Limb (tissue), 2 donors: ENCODE data around the gene PPHLN1.

Experiments
- DNase-seq, 2 donors: peaks; one replicate each; pipeline ENCODE4 v3.0.0-alpha.2; 2016; ENCODE audit errors: extremely low spot score in 2 of 2

PPHLN1 gene

DNA sequence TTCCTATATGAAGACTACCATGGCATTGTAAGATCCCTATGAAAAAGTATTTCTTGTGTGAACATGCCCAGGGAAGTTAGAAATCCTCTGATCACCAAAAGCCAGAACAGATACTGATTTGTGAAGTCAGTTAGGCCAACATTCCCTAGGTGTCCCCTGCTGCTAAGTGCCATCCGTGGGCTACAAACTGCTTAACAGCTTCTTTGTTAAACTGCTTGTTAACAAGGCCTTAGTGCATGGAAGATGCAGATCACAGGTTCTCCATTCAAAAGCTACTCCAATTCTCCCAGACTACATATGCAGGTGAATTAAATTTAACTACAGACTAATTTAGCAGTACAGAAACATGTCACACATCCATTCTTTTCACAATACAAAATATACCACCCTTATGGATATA is 155.4 kb downstream of the PPHLN1 start:
- no peak for DNase-seq

DNA sequence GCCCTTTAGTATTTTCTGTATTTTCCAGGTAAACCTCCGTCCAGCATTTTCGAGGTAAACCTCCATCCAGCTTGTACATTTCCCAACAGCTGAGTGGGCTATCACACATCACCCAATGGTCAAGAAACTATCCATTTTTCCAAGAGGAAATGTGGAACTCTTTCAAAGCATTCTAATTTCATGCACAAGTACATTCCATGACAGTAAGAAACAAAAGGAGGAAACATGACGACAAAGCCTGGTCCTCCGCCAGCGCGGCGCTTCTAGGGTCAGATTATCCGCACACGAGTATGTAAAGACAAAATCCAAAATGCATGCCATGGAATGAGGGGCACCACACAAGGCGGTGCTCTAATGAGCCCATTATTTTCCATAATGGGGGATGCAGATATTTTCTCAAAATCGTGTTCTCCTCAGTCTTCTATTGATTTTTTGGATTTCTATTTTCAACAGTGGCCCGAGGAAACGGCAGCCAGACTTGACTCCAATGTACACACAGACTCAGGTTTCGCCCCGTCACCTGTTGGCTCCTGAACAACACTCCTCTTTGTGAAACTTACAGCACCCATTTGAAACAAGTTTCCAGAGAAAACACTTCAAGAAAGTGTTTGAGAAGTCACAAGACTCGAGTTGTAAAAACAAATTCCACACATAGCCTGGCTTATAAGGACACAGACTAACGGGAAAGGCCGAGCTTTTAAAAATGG is 156.2 kb downstream of the PPHLN1 start:
- peak; percentile 32 to 68 for DNase-seq

DNA sequence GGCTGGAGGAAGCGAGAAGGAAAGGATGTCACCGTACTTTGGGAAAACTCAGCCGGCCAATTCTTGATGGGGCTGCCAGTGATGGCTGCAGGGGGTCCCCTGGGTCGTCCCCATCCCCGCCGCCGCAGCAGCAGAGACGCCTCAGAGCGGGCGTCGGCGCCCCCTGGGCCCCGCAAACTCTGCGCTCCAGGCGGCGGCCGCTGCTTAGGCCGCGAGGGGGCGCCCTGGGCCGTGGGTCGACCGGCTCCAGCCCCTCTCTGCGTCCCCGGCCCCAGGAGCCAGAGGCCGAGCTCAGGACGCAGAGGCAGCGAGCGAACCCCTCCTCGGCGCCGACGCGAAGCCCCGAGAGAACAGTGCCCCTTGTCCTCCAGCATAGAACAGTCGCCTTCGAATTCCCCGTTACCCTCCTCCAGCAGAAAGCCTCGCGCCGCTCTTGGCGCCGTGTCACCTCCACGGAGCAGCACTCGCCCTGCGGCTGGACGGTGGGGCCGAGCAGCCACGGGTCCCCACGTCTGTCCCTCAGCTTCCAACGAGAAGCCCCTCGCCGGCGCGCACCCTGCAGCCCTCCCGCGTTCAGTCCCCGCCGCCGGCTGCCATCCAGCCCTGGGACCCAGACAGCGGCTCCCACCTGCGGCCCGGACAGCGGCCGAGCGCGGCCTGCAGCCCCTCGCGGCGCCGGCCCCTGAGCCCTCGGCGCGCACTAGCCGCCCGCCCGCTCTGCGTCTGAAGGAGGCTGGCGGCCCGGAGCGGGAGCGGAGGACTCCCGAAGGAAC is 157.0 kb downstream of the PPHLN1 start:
- peak; percentile 83 to 93 for DNase-seq

DNA sequence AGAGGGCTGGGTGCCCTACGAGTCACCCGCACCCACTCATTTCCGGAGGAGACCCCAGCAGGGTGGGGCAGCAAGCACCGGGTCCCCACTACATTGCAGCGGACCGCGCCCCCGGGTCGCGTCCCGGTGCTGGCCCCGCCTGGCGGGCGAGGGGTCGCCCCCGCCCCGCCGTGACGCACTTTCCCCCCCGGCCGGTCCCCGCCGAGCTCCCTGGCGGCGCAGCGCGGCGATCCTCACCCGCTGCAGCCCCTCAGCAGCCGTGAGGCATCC is 157.5 kb downstream of the PPHLN1 start:
- no peak for DNase-seq

DNA sequence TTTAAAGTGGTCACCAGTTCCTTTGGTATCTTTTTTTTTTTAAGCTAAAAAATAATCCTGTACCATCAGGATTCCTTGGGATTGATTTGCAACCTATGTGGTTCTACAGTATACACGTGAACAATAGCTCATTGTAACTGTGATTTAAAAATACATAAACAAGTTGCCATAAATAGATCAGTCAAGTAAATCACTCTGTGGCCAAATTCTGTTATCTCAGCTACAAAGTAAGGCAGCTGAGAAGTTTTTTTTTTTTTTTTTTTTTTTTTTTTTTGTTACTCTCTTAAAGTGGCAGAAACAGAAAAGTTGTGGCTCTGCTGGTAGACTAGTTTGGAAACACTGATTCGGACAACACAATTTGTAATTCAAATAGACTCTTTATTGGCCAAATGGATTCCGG is 159.0 kb downstream of the PPHLN1 start:
- DNase-seq: no peak

DNA sequence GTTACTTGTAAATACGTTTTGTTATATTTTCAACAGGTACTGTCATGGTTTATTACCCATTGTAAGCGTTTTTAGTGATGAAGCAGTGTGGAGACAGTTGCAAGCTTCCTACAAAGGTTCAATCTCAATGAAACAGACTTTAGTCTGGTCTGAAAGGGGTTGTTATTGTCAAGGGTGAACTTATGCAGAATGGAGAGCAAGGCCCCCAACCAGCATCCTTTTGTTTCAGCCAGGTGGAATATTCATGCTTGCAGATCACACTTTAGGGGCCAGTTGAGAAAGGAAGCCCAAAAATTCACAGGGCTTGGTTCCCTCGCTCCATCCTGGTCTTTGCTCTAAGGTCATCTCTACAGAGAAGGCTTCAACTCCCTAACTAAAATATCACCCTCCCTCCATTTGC is 159.9 kb downstream of the PPHLN1 start:
- no peak for DNase-seq

DNA sequence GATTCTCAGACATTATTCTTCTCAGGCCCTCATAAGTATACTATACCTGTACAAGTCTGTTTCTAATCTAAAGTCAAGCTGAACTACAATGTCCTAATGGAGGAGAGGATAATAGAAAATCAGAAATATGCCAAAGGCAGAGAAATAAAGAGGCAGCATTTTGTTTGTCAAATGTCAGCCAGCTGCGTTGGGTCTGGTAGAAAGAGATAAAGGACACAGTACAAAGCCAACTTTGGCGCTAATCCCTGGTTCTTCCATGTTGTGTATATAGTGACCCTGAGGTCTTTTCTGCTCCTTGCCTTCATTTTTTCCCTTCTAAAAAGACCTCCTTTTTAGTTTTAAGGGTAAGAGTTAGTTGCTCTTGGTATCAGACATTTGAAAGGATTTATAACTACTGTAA is 160.4 kb downstream of the PPHLN1 start:
- no peak for DNase-seq

DNA sequence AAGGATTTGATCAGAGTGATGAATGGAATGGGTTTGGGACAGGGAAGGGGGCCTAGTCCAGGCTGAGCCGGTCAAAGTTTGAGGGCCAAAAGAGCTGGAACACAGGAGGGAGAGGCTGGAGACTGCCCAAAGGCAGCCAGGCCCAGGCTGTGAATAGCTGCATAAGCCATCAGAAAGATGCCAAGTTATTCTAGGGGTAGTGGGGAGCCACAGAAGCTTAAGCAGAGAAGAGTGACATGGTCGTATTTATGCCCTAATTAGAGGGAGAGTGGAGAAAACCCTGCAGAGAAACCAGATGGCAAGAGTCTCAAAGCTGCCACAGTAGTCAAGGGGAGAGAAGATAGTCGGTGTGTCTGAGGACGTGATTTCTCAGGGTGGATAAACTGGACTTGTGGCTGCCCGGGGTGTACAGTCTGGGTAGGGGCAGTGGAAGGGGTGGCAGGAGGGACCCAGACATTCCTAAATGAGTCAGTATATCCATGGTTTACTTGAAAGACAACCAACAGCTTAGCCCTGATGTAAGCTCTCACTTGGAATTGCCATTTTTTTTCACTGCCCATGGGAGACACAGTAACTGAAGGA is 164.4 kb downstream of the PPHLN1 start:
- DNase-seq: no peak
